Endothelial cell of umbilical vein (primary cell): Measurements from ENCODE around the gene CACNA1C. TPM values are rescaled to one million over a fixed set of nuclear protein-coding genes. Genes with fewer than 3 reads are reported as not detected.

Experiments
- BruUV-seq: library from RNA; stranded (reverse); fragments of 400-500 nt; replicated peaks from 2 replicates; lab custom pipeline; 2021; lab: Mats Ljungman, UMichigan
- CTCF ChIA-PET: fragments of 300-600, 350-600 bp; sonication (Branson Sonifier 250); formaldehyde crosslinking; loops from one replicate; lab custom pipeline; 2021; ENCODE audit warnings: antibody characterized with exemption, inconsistent platforms; lab: Charles Lee
- POLR2A ChIA-PET: fragments of 300-600, 350-600 bp; sonication (Branson Sonifier 250); formaldehyde crosslinking; loops from one replicate; lab custom pipeline; 2021; ENCODE audit warnings: antibody characterized with exemption, inconsistent platforms; lab: Charles Lee
- DNase-seq: peaks from one replicate; pipeline ENCODE4 v3.0.0-alpha.2; 2011; ENCODE audit warnings: low read depth, low spot score
- FAIRE-seq: peaks from 2 replicates; lab custom pipeline; 2011; peaks lifted over from hg19 to GRCh38; lab: Jason Lieb, UNC
- H2AFZ ChIP-seq: 2 replicates; pipeline ENCODE4 v1.6.0; 2012; ENCODE audit warnings: low read depth, low read length, control low read depth, inconsistent platforms
- H3K27ac ChIP-seq: 2 replicates; pipeline ENCODE4 v1.5.1; 2011; ENCODE audit warnings: low read depth, mild to moderate bottlenecking, control low read depth, low read length, moderate library complexity; ENCODE audit not compliant: insufficient read depth
- H3K27me3 ChIP-seq, 2 experiments: 2 replicates each; pipeline versions ENCODE4 v1.6.0 to v1.6.1; 2011; ENCODE audit warnings: low read length in 2 of 2, mixed read lengths in 1 of 2; ENCODE audit not compliant: control insufficient read depth in 2 of 2, insufficient read depth in 2 of 2
- H3K36me3 ChIP-seq, 2 experiments: 2 replicates in 1 of 2; 3 replicates in 1 of 2; pipeline ENCODE4 v1.5.1; 2011; ENCODE audit warnings: low read length in 2 of 2, mild to moderate bottlenecking in 1 of 2, moderate library complexity in 1 of 2; ENCODE audit not compliant: control insufficient read depth in 2 of 2, insufficient read depth in 2 of 2; ENCODE audit errors: extremely low read depth in 1 of 2
- H3K4me1 ChIP-seq: 3 replicates; pipeline ENCODE4 v1.5.1; 2011; ENCODE audit warnings: mild to moderate bottlenecking, low read length; ENCODE audit not compliant: control insufficient read depth, insufficient read depth; ENCODE audit errors: extremely low read depth
- H3K4me2 ChIP-seq: 2 replicates; pipeline ENCODE4 v1.6.1; 2011; ENCODE audit warnings: low read length, control low read depth, mixed read lengths; ENCODE audit not compliant: insufficient read depth
- H3K4me3 ChIP-seq, 3 experiments: fragments of 200-600 bp in 1 of 3; sonication (generic), shearing (Covaris generic) in 1 of 3; replicated peaks in 1 of 3; 2 replicates each; pipeline ENCODE4 v1.5.1; 2011 to 2016; ENCODE audit warnings: control low read depth in 3 of 3, low read length in 3 of 3, mild to moderate bottlenecking in 2 of 3, inconsistent platforms in 1 of 3, low read depth in 1 of 3, moderate library complexity in 1 of 3; ENCODE audit not compliant: insufficient read depth in 1 of 3
- H3K79me2 ChIP-seq: 2 replicates; pipeline ENCODE4 v1.6.0; 2012; ENCODE audit warnings: low read length, inconsistent platforms; ENCODE audit not compliant: control insufficient read depth, insufficient read depth
- H3K9ac ChIP-seq: replicated peaks from 2 replicates; pipeline ENCODE3; 2011; ENCODE audit warnings: low read length, control low read depth; ENCODE audit not compliant: insufficient read depth; ENCODE audit errors: extremely low read depth
- H3K9me1 ChIP-seq: replicated peaks from 3 replicates; pipeline ENCODE4 v1.6.0; 2011; ENCODE audit warnings: mild to moderate bottlenecking, low read length; ENCODE audit not compliant: control insufficient read depth, insufficient read depth; ENCODE audit errors: extremely low read depth
- H3K9me3 ChIP-seq: replicated peaks from 2 replicates; pipeline ENCODE4 v1.5.1; 2012; ENCODE audit warnings: low read length, inconsistent platforms; ENCODE audit not compliant: control insufficient read depth, insufficient read depth
- H4K20me1 ChIP-seq: replicated peaks from 2 replicates; pipeline ENCODE3; 2011; ENCODE audit warnings: mild to moderate bottlenecking, low read length; ENCODE audit not compliant: control insufficient read depth, insufficient read depth; ENCODE audit errors: extremely low read depth
- CTCF ChIP-seq, 2 donors: IDR thresholded peaks; 1 replicate in 1 of 2; 2 replicates in 1 of 2; pipeline ENCODE4 v1.5.1; 2011; ENCODE audit warnings: low read length in 2 of 2, mild to moderate bottlenecking in 2 of 2, moderate library complexity in 2 of 2, control low read depth in 1 of 2, inconsistent platforms in 1 of 2, low read depth in 1 of 2; ENCODE audit not compliant: insufficient read depth in 1 of 2; ENCODE audit errors: extremely low read depth in 1 of 2
- EZH2 ChIP-seq: IDR thresholded peaks from 2 replicates; pipeline ENCODE4 v1.6.1; 2012; ENCODE audit warnings: borderline replicate concordance, low read depth, mild to moderate bottlenecking, moderate library complexity, low read length, inconsistent platforms; ENCODE audit not compliant: severe bottlenecking
- FOS ChIP-seq: IDR thresholded peaks from 2 replicates; pipeline ENCODE4 v1.6.1; 2011; ENCODE audit warnings: mild to moderate bottlenecking, low read length, moderate library complexity, borderline replicate concordance; ENCODE audit not compliant: insufficient read depth
- JUN ChIP-seq: IDR thresholded peaks from 2 replicates; pipeline ENCODE4 v1.6.1; 2011; ENCODE audit warnings: borderline replicate concordance, low read depth; ENCODE audit not compliant: insufficient read length, insufficient read depth
- POLR2AphosphoS5 ChIP-seq: IDR thresholded peaks from 2 replicates; pipeline ENCODE4 v1.6.1; 2012; ENCODE audit warnings: low read depth, mild to moderate bottlenecking, control low read depth, low read length, moderate library complexity; ENCODE audit not compliant: insufficient read depth
- dilution Hi-C: fragments of 300-500 bp; cut with MboI; formaldehyde crosslinking; loops from one replicate; pipeline ENCODE4 v1.15.0; 2019; ENCODE audit warnings: low sequenced_read_pairs; ENCODE audit not compliant: extremely low pct_ligation_motif_present
- intact Hi-C: fragments of 100-400 bp; cut with micrococcal nuclease; formaldehyde crosslinking; loops from one replicate; pipeline ENCODE4 v1.10.0; 2022
- polyA plus RNA-seq, 4 experiments: library from polyadenylated mRNA; depleted of rRNA in 3 of 4; stranded (reverse) in 3 of 4; unstranded in 1 of 4; fragments of >200 nt; gene quantifications; 2 replicates each; pipeline versions ENCODE4 v1.2.1 to v1.2.3, GENCODE V29; 2011 to 2012; ENCODE audit warnings: missing spikeins in 1 of 4
- total RNA-seq: library from RNA; stranded (reverse); gene quantifications from 2 replicates; pipeline ENCODE4 v1.2.3, GENCODE V29; 2021
- TF ChIP-seq, protein P1 (sequence below): IDR thresholded peaks from 2 replicates; pipeline ENCODE4 v1.6.1; 2011; ENCODE audit not compliant: insufficient read depth, insufficient read length

CACNA1C gene
- total and polyA plus RNA-seq, 2 donors (not counting 3 experiments of a cell fraction or from before 2014, with no cell fraction given), result not detected

- no peak for FAIRE-seq
- Histone ChIP-seq H3K9ac (no peak overlapping the region), H3K9me3 (no peaks in the 10 kb centered on the region), H3K9me1 (no peaks in the 10 kb centered on the region), H3K4me2 (no peak overlapping the region), H3K4me1 (no peaks in the 10 kb centered on the region), H3K36me3 (no peaks in the 10 kb centered on the region), H2AFZ (no peak overlapping the region), H3K4me3 (no peak overlapping the region), H3K27ac (no peak overlapping the region), H3K27me3 (no peaks in the 10 kb centered on the region), H3K79me2 (no peaks in the 10 kb centered on the region), H4K20me1 (no peaks in the 10 kb centered on the region)
- POLR2A ChIA-PET, result no interaction called here
- no peak for TF ChIP-seq POLR2AphosphoS5
- no peak for TF ChIP-seq JUN
- no peak for TF ChIP-seq CTCF (IDR thresholded peaks at IDR 0.05; ENCODE audit: extremely low read depth in 1 of 2, insufficient read depth in 1 of 2, low read depth in 1 of 2, low read length in 2 of 2)
- TF ChIP-seq FOS, result no peak
- TF ChIP-seq EZH2, result no peak
- TF ChIP-seq, protein P1, sequence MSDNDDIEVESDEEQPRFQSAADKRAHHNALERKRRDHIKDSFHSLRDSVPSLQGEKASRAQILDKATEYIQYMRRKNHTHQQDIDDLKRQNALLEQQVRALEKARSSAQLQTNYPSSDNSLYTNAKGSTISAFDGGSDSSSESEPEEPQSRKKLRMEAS, result no peak
- intact Hi-C loops (no loop called here), dilution Hi-C loops (no loop called here)
- no TSS peak for BruUV-seq
- CTCF ChIA-PET, result no interaction called here
- no peak for DNase-seq
These were observed 405.2 kb downstream of the CACNA1C start for GRCh38 chr12:2457933-2458414.
